HCT116 (cell line): Measurements from ENCODE around the gene SPOPL. TPM values are rescaled to one million over a fixed set of nuclear protein-coding genes. Genes with fewer than 3 reads are reported as not detected.

Experiments used
- ATAC-seq: fragments of 200-7000 bp; cut with Tn5 transposase; 2 replicates; pipeline ENCODE4 v1.9.1; 2020; ENCODE audit warnings: mild to moderate bottlenecking, moderate library complexity
- BruUV-seq: library from RNA; stranded (reverse); fragments of 400-500 nt; replicated peaks from 2 replicates; lab custom pipeline; 2021; lab: Mats Ljungman, UMichigan
- CTCF ChIA-PET: fragments of 300-600 bp; sonication (Branson Sonifier 250); formaldehyde crosslinking; loops from one replicate; lab custom pipeline; 2021; ENCODE audit warnings: antibody characterized with exemption; lab: Charles Lee
- POLR2A ChIA-PET: fragments of 300-600, 350-600 bp; sonication (Branson Sonifier 250); formaldehyde crosslinking; loops from one replicate; lab custom pipeline; 2021; ENCODE audit warnings: antibody characterized with exemption; lab: Charles Lee
- RAD21 ChIA-PET, 2 experiments: fragments of 300-600 bp; sonication (Branson Sonifier 250); formaldehyde crosslinking; loops; one replicate each; lab custom pipeline; 2023; ENCODE audit warnings: low total read pairs in 2 of 2; ENCODE audit not compliant: uncharacterized antibody in 2 of 2, unreplicated experiment in 2 of 2, low non-redundant PET in 1 of 2; lab: Charles Lee
- DNase-seq: peaks from one replicate; pipeline ENCODE4 v3.0.0-alpha.2; 2010; ENCODE audit warnings: low read depth, low spot score
- H2AFZ ChIP-seq: fragments of 200-600 bp; shearing (Covaris generic), sonication (generic); 2 replicates; pipeline ENCODE4 v1.6.1; 2017; ENCODE audit warnings: low read depth, mixed run types, mixed read lengths, antibody characterized with exemption, low read length; ENCODE audit not compliant: poor library complexity, severe bottlenecking
- H3K27ac ChIP-seq: 2 replicates; pipeline ENCODE4 v1.5.1; 2012; ENCODE audit warnings: low read depth, low read length
- H3K27me3 ChIP-seq: fragments of 200-600 bp; sonication (generic); 2 replicates; pipeline ENCODE4 v1.6.1; 2016; ENCODE audit warnings: mixed run types, low read length, mixed read lengths; ENCODE audit not compliant: insufficient read depth
- H3K36me3 ChIP-seq, 2 experiments: fragments of 200-500 bp in 1 of 2; fragments of 200-600 bp in 1 of 2; sonication (Bioruptor generic) in 1 of 2; sonication (generic) in 1 of 2; 2 replicates each; pipeline versions ENCODE4 v1.5.1 to v1.6.1; 2014 to 2016; ENCODE audit warnings: low read length in 2 of 2, inconsistent platforms in 1 of 2, mixed read lengths in 1 of 2, mixed run types in 1 of 2; ENCODE audit not compliant: insufficient read depth in 2 of 2, control insufficient read depth in 1 of 2
- H3K4me1 ChIP-seq, 2 experiments: fragments of 200-600 bp in 1 of 2; sonication (generic) in 1 of 2; 2 replicates each; pipeline versions ENCODE4 v1.5.1 to v1.6.1; 2012 to 2017; ENCODE audit warnings: low read length in 2 of 2, inconsistent platforms in 1 of 2, mild to moderate bottlenecking in 1 of 2, mixed read lengths in 1 of 2, mixed run types in 1 of 2, moderate library complexity in 1 of 2; ENCODE audit not compliant: insufficient read depth in 2 of 2, control insufficient read depth in 1 of 2
- H3K4me2 ChIP-seq: fragments of 200-600 bp; sonication (generic); 2 replicates; pipeline ENCODE4 v1.6.1; 2017; ENCODE audit warnings: mixed run types, low read length, mixed read lengths
- H3K4me3 ChIP-seq, 2 experiments: fragments of 200-600 bp in 1 of 2; sonication (generic) in 1 of 2; replicated peaks in 1 of 2; 2 replicates each; pipeline ENCODE4 v1.5.1; 2011 to 2016; ENCODE audit warnings: low read length in 2 of 2, control low read depth in 1 of 2, low read depth in 1 of 2, mild to moderate bottlenecking in 1 of 2, mixed read lengths in 1 of 2, mixed run types in 1 of 2
- H3K79me2 ChIP-seq: fragments of 200-600 bp; sonication (generic); 2 replicates; pipeline ENCODE4 v1.6.1; 2017; ENCODE audit warnings: mild to moderate bottlenecking, mixed run types, low read length, moderate library complexity, mixed read lengths; ENCODE audit not compliant: insufficient read depth
- H3K9ac ChIP-seq: fragments of 200-600 bp; sonication (generic); 2 replicates; pipeline ENCODE4 v1.6.1; 2016; ENCODE audit warnings: low read length, mixed read lengths
- H3K9me2 ChIP-seq: fragments of 200-600 bp; sonication (generic), shearing (Covaris generic); 2 replicates; pipeline ENCODE4 v1.6.1; 2017; ENCODE audit warnings: mixed run types, mild to moderate bottlenecking, moderate library complexity; ENCODE audit not compliant: insufficient read depth
- H3K9me3 ChIP-seq, 2 experiments: fragments of 200-500 bp in 1 of 2; fragments of 200-600 bp in 1 of 2; sonication (Bioruptor generic) in 1 of 2; sonication (generic) in 1 of 2; 2 replicates each; pipeline ENCODE4 v1.6.1; 2014 to 2017; ENCODE audit warnings: low read length in 2 of 2, mixed read lengths in 2 of 2, inconsistent platforms in 1 of 2, low read depth in 1 of 2, mild to moderate bottlenecking in 1 of 2, mixed run types in 1 of 2, moderate library complexity in 1 of 2; ENCODE audit not compliant: control insufficient read depth in 1 of 2, insufficient read depth in 1 of 2
- H4K20me1 ChIP-seq: fragments of 200-600 bp; sonication (generic), shearing (Covaris generic); 2 replicates; pipeline ENCODE4 v1.6.1; 2017; ENCODE audit warnings: mixed run types, mild to moderate bottlenecking, moderate library complexity; ENCODE audit not compliant: insufficient read depth
- CTCF ChIP-seq, 3 experiments: fragments of 200-600 bp in 1 of 3; sonication (generic) in 1 of 3; IDR thresholded peaks in 2 of 3; conservative IDR thresholded peaks in 1 of 3; 2 replicates each; pipeline ENCODE4 v1.5.1; 2012 to 2017; ENCODE audit warnings: low read depth in 2 of 3, low read length in 2 of 3, antibody characterized with exemption in 1 of 3, borderline replicate concordance in 1 of 3, control low read depth in 1 of 3, mild to moderate bottlenecking in 1 of 3, mixed read lengths in 1 of 3, mixed run types in 1 of 3, moderate library complexity in 1 of 3; ENCODE audit not compliant: insufficient read depth in 1 of 3
- ELF1 ChIP-seq: IDR thresholded peaks from 2 replicates; pipeline ENCODE4 v1.6.1; 2012; ENCODE audit warnings: low read depth, borderline replicate concordance
- EZH2phosphoT487 ChIP-seq: fragments of 200-600 bp; IDR thresholded peaks from 2 replicates; pipeline ENCODE4 v1.6.1; 2018; ENCODE audit warnings: antibody characterized with exemption, borderline replicate concordance
- RAD21 ChIP-seq: IDR thresholded peaks from 2 replicates; pipeline ENCODE4 v1.6.1; 2012; ENCODE audit warnings: low read depth, mild to moderate bottlenecking
- YY1 ChIP-seq: IDR thresholded peaks from 2 replicates; pipeline ENCODE4 v1.6.1; 2011; ENCODE audit warnings: low read length, low read depth, moderate library complexity, mild to moderate bottlenecking; ENCODE audit not compliant: insufficient replicate concordance; ENCODE audit errors: extremely low read depth
- ZFX ChIP-seq: fragments of 450-650 bp; IDR thresholded peaks from 2 replicates; pipeline ENCODE4 v1.6.1; 2017
- intact Hi-C: fragments of 100-400 bp; cut with micrococcal nuclease; formaldehyde crosslinking; loops from 2 replicates; pipeline ENCODE4 v1.10.0; 2022
- total RNA-seq: library from RNA; stranded (reverse); gene quantifications from one replicate; pipeline ENCODE4 v1.2.1, GENCODE V29; 2021; ENCODE audit not compliant: unreplicated experiment

Gene SPOPL
- total RNA-seq, 1 experiment from 2014 or later, result 48.3 TPM

GRCh38 chr2:138621139-138621538, 119.6 kb downstream of the SPOPL start:
- BruUV-seq, result no TSS peak
- Histone ChIP-seq H3K4me3 (no peak overlapping the region), H4K20me1 (no peaks in the 10 kb centered on the region), H3K36me3 (no peaks in the 10 kb centered on the region), H3K9me3 (no peaks in the 10 kb centered on the region), H3K4me2 (0 out of 2 replicates have a peak overlapping the region, but pooled peaks have one; percentile 2), H3K27me3 (no peaks in the 10 kb centered on the region), H3K79me2 (no peaks in the 10 kb centered on the region), H3K27ac (no peak overlapping the region), H3K9me2 (no peaks in the 10 kb centered on the region), H2AFZ (no peak overlapping the region), H3K9ac (no peak overlapping the region), H3K4me1 (peaks cover 0 to 6% of the 10 kb centered on the region in 2 experiments; a peak in 1 of 4 replicates)
- DNase-seq (no peak), ATAC-seq (peak; percentile 84)
- intact Hi-C loops, result no loop called here
- ChIA-PET RAD21 (no interaction called here), CTCF (no interaction called here), POLR2A (no interaction called here)
- TF ChIP-seq RAD21 (peak; percentile 54), EZH2phosphoT487 (no peak), CTCF (IDR thresholded peaks at IDR 0.05 in 2 of 3, conservative IDR thresholded peaks at IDR 0.05 in 1 of 3; ENCODE audit: borderline replicate concordance in 1 of 3, insufficient read depth in 1 of 3, low read depth in 2 of 3, low read length in 2 of 3) (peak in 2 of 3 experiments; percentile 23 to 38; a peak in 2 of 6 replicates)

GRCh38 chr2:138622613-138623012, 121.0 kb downstream of the SPOPL start:
- Histone ChIP-seq H3K9ac (no peak overlapping the region), H4K20me1 (no peaks in the 10 kb centered on the region), H3K79me2 (no peaks in the 10 kb centered on the region), H3K27ac (no peak overlapping the region), H2AFZ (no peak overlapping the region), H3K9me3 (no peaks in the 10 kb centered on the region), H3K4me2 (no peak overlapping the region), H3K36me3 (no peaks in the 10 kb centered on the region), H3K4me3 (no peak overlapping the region), H3K4me1 (peaks cover 0 to 6% of the 10 kb centered on the region in 2 experiments; a peak in 1 of 4 replicates), H3K27me3 (no peaks in the 10 kb centered on the region), H3K9me2 (no peaks in the 10 kb centered on the region)
- TF ChIP-seq ELF1 (no peak), YY1 (no peak), CTCF (IDR thresholded peaks at IDR 0.05 in 2 of 3, conservative IDR thresholded peaks at IDR 0.05 in 1 of 3; ENCODE audit: borderline replicate concordance in 1 of 3, insufficient read depth in 1 of 3, low read depth in 2 of 3, low read length in 2 of 3) (no peak), ZFX (no peak)
- ATAC-seq, result no peak
- ChIA-PET CTCF (no interaction called here), POLR2A (no interaction called here), RAD21 (no interaction called here)
- no peak for DNase-seq
- BruUV-seq, result no TSS peak
- intact Hi-C loops, result no loop called here
